Neural crest cell (in vitro differentiated cells): ENCODE data around the gene PGLYRP2. TPM values are rescaled to one million over a fixed set of nuclear protein-coding genes. Genes with fewer than 3 reads are reported as not detected.

Experiments
- DNase-seq: peaks from one replicate; pipeline ENCODE4 v3.0.0; 2021; ENCODE audit warnings: low read depth, mixed read lengths, low spot score
- H3K27ac Mint-ChIP-seq: one replicate; pipeline ENCODE4 v1.8.0; 2021; ENCODE audit warnings: mild to moderate bottlenecking, mixed read lengths; ENCODE audit not compliant: unreplicated experiment
- H3K27me3 Mint-ChIP-seq: 2 replicates; pipeline ENCODE4 v1.8.0; 2021; ENCODE audit warnings: low read depth, mild to moderate bottlenecking, mixed read lengths
- H3K36me3 Mint-ChIP-seq: 2 replicates; pipeline ENCODE4 v1.8.0; 2021; ENCODE audit warnings: low read depth, mild to moderate bottlenecking, mixed read lengths
- H3K4me1 Mint-ChIP-seq: 2 replicates; pipeline ENCODE4 v1.8.0; 2021; ENCODE audit warnings: mixed read lengths
- H3K4me3 Mint-ChIP-seq: one replicate; pipeline ENCODE4 v1.8.0; 2021; ENCODE audit warnings: mild to moderate bottlenecking, mixed read lengths
- H3K9me3 Mint-ChIP-seq: 2 replicates; pipeline ENCODE4 v1.8.0; 2021; ENCODE audit warnings: mixed read lengths
- total RNA-seq: library from RNA; stranded (reverse); gene quantifications from 2 replicates; pipeline ENCODE4 v1.2.1, GENCODE V29; 2021
- TF ChIP-seq, protein P1 (sequence below): fragments of 200-600 bp; sonication (generic); conservative IDR thresholded peaks from 2 replicates; pipeline ENCODE4 v1.5.0; 2021; ENCODE audit warnings: antibody characterized with exemption, mild to moderate bottlenecking

PGLYRP2 gene
- total RNA-seq, 1 donor from 2014 or later = not detected

DNA sequence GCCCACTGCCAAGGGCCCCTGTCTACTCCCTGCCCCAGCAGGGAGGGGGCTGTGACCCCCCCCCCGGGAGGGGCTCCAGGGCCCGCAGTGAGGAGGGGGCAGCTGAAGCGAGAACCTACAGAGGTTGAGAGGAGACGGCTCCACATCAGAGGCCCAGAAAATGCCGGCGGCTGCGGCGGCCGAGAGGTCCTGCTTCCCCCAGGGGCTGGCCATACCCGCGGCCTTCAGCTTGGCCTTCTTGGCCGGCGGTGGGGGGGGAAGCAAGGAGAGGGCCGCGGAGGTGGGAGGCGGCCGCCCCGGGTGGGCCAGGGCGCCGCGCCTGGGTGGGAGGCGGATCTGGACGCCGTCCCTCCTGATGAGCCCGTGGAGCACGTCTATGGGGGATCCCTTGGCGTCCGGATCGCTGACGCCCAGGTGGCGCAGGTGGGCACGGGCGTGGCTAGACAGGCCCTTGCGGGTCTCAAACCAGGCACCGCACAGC lies 51.3 kb downstream of the PGLYRP2 start:
- peaks cover 18% of the 10 kb centered on the region for H3K36me3 Mint-ChIP-seq
- peak overlapping the region; percentile 57 for H3K4me3 Mint-ChIP-seq
- no peaks in the 10 kb centered on the region for H3K27me3 Mint-ChIP-seq
- H3K4me1 Mint-ChIP-seq = peaks cover 18% of the 10 kb centered on the region
- no peak overlapping the region for H3K27ac Mint-ChIP-seq
- H3K9me3 Mint-ChIP-seq = no peaks in the 10 kb centered on the region
- DNase-seq = no peak
- TF ChIP-seq, protein P1, sequence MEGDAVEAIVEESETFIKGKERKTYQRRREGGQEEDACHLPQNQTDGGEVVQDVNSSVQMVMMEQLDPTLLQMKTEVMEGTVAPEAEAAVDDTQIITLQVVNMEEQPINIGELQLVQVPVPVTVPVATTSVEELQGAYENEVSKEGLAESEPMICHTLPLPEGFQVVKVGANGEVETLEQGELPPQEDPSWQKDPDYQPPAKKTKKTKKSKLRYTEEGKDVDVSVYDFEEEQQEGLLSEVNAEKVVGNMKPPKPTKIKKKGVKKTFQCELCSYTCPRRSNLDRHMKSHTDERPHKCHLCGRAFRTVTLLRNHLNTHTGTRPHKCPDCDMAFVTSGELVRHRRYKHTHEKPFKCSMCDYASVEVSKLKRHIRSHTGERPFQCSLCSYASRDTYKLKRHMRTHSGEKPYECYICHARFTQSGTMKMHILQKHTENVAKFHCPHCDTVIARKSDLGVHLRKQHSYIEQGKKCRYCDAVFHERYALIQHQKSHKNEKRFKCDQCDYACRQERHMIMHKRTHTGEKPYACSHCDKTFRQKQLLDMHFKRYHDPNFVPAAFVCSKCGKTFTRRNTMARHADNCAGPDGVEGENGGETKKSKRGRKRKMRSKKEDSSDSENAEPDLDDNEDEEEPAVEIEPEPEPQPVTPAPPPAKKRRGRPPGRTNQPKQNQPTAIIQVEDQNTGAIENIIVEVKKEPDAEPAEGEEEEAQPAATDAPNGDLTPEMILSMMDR = no peak

DNA sequence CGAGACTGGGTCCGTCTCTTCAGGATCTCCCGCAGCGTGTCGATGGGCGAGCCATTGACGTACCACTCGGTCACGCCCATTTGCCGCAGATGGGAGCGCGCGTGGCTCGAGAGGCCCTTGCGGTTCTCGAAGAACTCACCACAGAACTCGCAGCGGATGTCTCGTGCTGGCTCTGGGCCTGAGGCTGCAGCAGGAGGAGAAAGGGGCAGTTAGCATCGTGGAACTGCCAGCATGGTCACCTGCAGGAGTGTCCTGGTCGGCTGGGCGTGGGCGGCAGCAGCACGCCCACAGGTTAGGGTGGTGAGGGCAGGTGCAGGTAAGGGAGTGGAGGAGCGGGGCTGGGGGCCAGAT lies 52.0 kb downstream of the PGLYRP2 start:
- Mint-ChIP-seq H3K27me3 (no peaks in the 10 kb centered on the region), H3K36me3 (peaks cover 21% of the 10 kb centered on the region), H3K27ac (no peak overlapping the region), H3K4me1 (peaks cover 16% of the 10 kb centered on the region), H3K4me3 (peak overlapping the region; percentile 49), H3K9me3 (no peaks in the 10 kb centered on the region)
- DNase-seq = no peak
- TF ChIP-seq, protein P1 = no peak

DNA sequence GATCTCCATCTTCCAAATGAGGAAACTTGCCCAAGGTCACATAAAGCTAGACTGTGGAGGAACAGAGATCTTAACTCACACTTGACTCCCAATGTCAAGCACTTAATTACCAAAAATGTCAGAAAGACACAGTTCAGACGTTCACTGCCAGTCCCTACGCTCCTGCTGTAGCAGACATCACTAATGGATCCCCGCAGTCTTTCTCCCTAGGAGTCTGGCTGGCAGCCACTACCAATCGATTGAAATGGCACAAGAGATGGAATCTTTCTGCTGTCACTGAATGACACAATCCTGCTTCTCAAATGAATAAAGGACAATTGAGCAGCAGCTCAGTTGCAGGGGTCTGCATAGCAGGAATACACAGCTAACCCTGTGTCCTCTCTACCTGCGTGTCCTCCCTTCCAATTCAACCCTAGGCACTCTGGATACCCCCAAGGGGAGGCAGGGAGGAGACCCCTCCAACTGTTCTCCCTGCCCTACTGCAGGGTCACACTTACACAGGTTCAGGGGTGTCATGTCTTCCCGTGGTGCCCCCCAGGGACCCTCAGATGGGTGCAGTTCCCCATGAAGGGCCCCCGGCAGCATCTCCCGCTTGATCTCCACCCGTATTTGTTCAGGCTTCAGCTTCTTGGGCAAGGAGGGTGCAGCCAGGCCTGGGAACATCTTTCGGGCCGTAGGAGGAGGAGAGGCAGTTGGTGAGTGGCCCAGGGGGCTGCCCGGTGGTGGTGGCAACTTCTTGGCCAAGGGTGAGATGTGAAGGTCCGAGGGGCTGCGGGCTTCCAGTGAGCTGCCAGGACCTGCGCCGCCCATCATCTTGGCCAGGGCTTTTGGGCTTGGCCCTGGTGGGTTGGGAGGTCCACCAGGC lies 52.6 kb downstream of the PGLYRP2 start:
- Mint-ChIP-seq H3K27me3 (no peaks in the 10 kb centered on the region), H3K27ac (no peak overlapping the region), H3K4me1 (peaks cover 13% of the 10 kb centered on the region), H3K9me3 (no peaks in the 10 kb centered on the region), H3K4me3 (peak overlapping the region; percentile 50), H3K36me3 (peaks cover 21% of the 10 kb centered on the region)
- no peak for DNase-seq
- TF ChIP-seq, protein P1 = no peak

DNA sequence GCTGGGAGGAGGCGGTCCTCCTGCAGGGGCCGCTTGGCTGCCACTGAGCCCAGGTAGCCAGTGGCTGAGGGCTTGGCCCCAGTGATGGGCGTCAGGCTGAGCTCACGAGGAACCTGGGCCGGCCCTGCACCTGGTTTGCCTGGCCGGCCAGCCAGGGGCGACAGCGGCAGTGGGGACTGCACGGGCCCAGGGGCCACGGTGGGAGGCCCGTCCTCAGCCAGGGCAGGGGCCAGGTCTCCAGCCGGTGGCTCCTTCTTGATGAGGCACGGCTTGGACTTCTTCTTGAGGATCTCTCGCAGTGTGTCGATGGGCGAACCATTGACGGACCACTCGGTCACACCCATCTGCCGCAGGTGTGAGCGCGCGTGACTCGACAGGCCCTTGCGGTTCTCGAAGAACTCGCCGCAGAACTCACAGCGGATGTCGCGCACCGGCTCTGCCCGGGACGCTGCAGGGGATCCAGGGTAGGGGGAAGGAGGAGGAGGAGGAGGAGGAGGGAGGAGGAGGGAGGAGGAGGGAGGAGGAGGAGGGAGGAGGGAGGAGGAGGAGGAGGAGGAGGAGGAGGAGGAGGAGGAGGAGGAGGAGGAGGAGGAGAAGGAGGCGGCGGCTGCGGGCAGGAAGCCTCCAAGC lies 53.9 kb downstream of the PGLYRP2 start:
- Mint-ChIP-seq H3K27ac (no peak overlapping the region), H3K4me1 (peaks cover 2% of the 10 kb centered on the region), H3K9me3 (no peaks in the 10 kb centered on the region), H3K36me3 (peaks cover 21% of the 10 kb centered on the region), H3K4me3 (no peak overlapping the region), H3K27me3 (no peaks in the 10 kb centered on the region)
- TF ChIP-seq, protein P1 = no peak
- DNase-seq = no peak

DNA sequence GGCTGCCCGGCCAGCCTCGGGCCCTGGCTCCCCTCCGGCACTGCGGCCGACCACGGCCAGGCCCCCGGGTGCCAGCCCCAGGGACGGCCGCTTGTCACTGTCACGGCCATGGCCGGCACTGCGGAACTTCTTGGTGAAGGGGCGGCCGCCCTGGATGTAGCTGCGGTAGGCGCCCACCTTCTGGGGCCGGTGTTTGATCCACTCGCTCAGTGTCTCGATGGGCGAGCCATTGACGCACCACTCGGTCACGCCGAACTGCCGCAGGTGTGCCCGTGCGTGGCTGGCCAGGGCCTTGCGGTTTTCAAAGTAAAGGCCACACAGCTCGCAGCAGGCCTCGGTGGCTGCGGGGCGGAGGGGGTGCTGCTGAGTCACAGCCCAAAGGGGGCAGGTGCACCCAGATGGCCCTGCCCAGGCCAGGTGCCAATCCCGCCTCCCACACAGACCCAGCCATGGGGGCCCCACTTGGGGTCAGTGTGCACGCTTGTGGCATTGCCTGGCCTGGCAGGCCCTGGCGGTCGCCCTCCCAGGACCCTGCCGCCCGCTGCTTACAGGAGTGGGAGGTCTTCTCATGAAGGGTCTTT lies 54.5 kb downstream of the PGLYRP2 start:
- TF ChIP-seq, protein P1 = no peak
- no peak overlapping the region for H3K4me3 Mint-ChIP-seq
- DNase-seq = no peak
- H3K27ac Mint-ChIP-seq = no peak overlapping the region
- peaks cover 21% of the 10 kb centered on the region for H3K36me3 Mint-ChIP-seq
- H3K9me3 Mint-ChIP-seq = no peaks in the 10 kb centered on the region
- H3K27me3 Mint-ChIP-seq = no peaks in the 10 kb centered on the region
- H3K4me1 Mint-ChIP-seq = no peaks in the 10 kb centered on the region
